NT2/D1 (cell line): ENCODE measurements around the gene RELT.

Experiments used
- SUZ12 ChIP-seq: IDR thresholded peaks from 2 replicates; pipeline ENCODE4 v1.6.1; 2011; ENCODE audit not compliant: insufficient read length, insufficient read depth; ENCODE audit errors: extremely low read depth
- ZNF274 ChIP-seq: IDR thresholded peaks from 2 replicates; pipeline ENCODE4 v1.6.1; 2011; ENCODE audit warnings: mild to moderate bottlenecking, low read depth, low read length

- TF ChIP-seq ZNF274 (no peak), SUZ12 (no peak)
These were observed 26.6 kb upstream of the RELT start for GRCh38 chr11:73349633-73350032.
